ENCODE measurements around the gene NFATC2IP. TPM values are rescaled to one million over a fixed set of nuclear protein-coding genes. Genes with fewer than 3 reads are reported as not detected.

Gene NFATC2IP
- total and polyA plus RNA-seq, 2 of the 13 experiments (the other 11 are each of a cell fraction or from before 2014, with no cell fraction given): 32.1 to 48.5 TPM

DNA sequence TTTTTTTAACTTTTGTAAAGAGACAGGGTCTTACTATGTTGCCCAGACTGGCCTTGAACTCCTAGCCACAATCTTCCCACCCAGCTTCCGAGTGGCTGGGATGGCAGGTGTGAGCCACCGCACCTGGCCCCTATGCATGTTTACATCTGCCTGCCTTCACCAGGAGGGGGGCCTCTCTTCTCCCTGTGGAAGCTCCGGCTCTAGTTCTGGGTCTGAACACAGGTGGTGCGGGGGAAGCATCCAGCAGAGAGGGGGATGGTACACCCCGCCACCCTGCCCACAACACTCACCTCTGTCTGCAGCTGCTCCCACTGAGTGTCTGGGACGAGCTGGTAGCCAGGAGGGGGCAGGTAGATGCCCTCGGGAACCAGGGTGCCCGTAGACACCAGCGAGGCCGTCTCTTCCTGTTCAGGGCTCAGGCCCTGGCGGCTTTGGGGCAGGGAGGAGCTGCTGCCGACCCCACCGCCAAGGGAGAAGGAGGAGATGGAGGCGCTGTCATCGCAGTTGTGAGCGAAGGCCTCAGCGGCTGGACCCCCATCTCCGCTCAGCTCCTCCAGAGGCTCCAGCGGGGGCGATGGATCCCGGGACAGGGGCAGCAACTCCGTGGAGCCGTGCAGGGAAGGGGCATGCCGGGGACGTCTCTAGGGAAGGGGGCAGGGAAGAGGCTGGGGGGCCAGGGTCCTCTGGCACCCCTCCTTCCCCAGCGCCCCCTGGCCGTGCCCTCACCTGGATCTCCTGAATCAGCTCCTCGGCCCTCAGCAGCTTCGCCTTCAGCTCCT, 36.6 kb upstream of the NFATC2IP start:
- no peak overlapping the region for H3K27ac ChIP-seq (ENCODE audit: extremely low read length, insufficient read depth, low read length)
- H3K36me3 ChIP-seq (replicated peaks in 1 of 2; ENCODE audit: control insufficient read depth in 1 of 2, insufficient read depth in 2 of 2, low read length in 2 of 2): peaks cover 12 to 15% of the 10 kb centered on the region in 2 experiments; a peak in 3 of 5 replicates
- H3K79me2 ChIP-seq (ENCODE audit: insufficient read depth, low read length): no peaks in the 10 kb centered on the region
- H3K4me3 ChIP-seq (replicated peaks in 1 of 3; ENCODE audit: insufficient read depth in 1 of 3, low read depth in 2 of 3, low read length in 3 of 3): no peak overlapping the region
- 0 out of 2 replicates have a peak, but pooled peaks have one; percentile 29 for TF ChIP-seq HES4 (CRISPR knock-in tag; IDR thresholded peaks at IDR 0.05; ENCODE audit: borderline replicate concordance)
- TF ChIP-seq, protein P1, sequence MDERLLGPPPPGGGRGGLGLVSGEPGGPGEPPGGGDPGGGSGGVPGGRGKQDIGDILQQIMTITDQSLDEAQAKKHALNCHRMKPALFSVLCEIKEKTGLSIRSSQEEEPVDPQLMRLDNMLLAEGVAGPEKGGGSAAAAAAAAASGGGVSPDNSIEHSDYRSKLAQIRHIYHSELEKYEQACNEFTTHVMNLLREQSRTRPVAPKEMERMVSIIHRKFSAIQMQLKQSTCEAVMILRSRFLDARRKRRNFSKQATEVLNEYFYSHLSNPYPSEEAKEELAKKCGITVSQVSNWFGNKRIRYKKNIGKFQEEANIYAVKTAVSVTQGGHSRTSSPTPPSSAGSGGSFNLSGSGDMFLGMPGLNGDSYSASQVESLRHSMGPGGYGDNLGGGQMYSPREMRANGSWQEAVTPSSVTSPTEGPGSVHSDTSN (CRISPR knock-in tag; IDR thresholded peaks at IDR 0.05): no peak
- 0 out of 2 replicates have a peak, but pooled peaks have one; percentile 28 for TF ChIP-seq RBFOX2 (IDR thresholded peaks at IDR 0.05; ENCODE audit: low read depth, low read length)
- TF ChIP-seq ZNF883 (CRISPR knock-in tag; IDR thresholded peaks at IDR 0.05; ENCODE audit: not compliant biosample characterization): no peak
- TF ChIP-seq, protein P2, sequence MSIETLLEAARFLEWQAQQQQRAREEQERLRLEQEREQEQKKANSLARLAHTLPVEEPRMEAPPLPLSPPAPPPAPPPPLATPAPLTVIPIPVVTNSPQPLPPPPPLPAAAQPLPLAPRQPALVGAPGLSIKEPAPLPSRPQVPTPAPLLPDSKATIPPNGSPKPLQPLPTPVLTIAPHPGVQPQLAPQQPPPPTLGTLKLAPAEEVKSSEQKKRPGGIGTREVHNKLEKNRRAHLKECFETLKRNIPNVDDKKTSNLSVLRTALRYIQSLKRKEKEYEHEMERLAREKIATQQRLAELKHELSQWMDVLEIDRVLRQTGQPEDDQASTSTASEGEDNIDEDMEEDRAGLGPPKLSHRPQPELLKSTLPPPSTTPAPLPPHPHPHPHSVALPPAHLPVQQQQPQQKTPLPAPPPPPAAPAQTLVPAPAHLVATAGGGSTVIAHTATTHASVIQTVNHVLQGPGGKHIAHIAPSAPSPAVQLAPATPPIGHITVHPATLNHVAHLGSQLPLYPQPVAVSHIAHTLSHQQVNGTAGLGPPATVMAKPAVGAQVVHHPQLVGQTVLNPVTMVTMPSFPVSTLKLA (IDR thresholded peaks at IDR 0.05): no peak
- no peak for TF ChIP-seq MEIS2 (CRISPR knock-in tag; IDR thresholded peaks at IDR 0.05)
- no peak for TF ChIP-seq ZNF484 (CRISPR knock-in tag; IDR thresholded peaks at IDR 0.05; ENCODE audit: borderline replicate concordance, low read depth)
- H2AFZ ChIP-seq (ENCODE audit: low read length): no peak overlapping the region
- no peaks in the 10 kb centered on the region for H3K27me3 ChIP-seq (ENCODE audit: control insufficient read depth in 1 of 2, insufficient read depth in 2 of 2, low read length in 2 of 2)
- no TSS peak for BruUV-seq (replicated peaks)
- DNase-seq (ENCODE audit: low spot score): no peak
- no peak overlapping the region for H3K4me2 ChIP-seq (ENCODE audit: low read depth, low read length)
- H3K9me3 ChIP-seq (ENCODE audit: low read length): no peaks in the 10 kb centered on the region
- no peak overlapping the region for H3K9ac ChIP-seq (ENCODE audit: insufficient read depth, low read depth, low read length)
- CTCF ChIA-PET (ENCODE audit: low intra/inter-chr PET ratio, low total read pairs): no interaction called here
- no peak for FAIRE-seq
- POLR2A ChIA-PET: interaction anchor here (1.0 to 1.2 kb wide), 3 partner anchors 9 to 11 kb away, joined by 3 read pairs; no protein-coding TSS in a partner anchor
- no peaks in the 10 kb centered on the region for H4K20me1 ChIP-seq (ENCODE audit: insufficient read depth, low read length)
- intact Hi-C loops (cut with micrococcal nuclease; ENCODE audit: unreplicated experiment): no loop called here
- WGBS (ENCODE audit: low lambda C conversion rate): 94% methylated on average over 23 of the region's 29 CpGs
- no peak for ATAC-seq
- in situ Hi-C loops (cut with HindIII; ENCODE audit: extremely low pct_ligation_motif_present, low pct_unique_long_range_greater_than_20kb): no loop called here
- H3K4me1 ChIP-seq (ENCODE audit: insufficient read depth, low read length): no peaks in the 10 kb centered on the region

Measured in HepG2 (cell line).